ENCODE data around the gene TMEM170A. TPM values are rescaled to one million over a fixed set of nuclear protein-coding genes. Genes with fewer than 3 reads are reported as not detected.
"Not testable (repeated sequence)": the region's sequence is repeated elsewhere in the genome, so short reads cannot be mapped to it uniquely, and the experiment has no call there.

TMEM170A gene
- total RNA-seq, 1 experiment from 2014 or later, result 31.4 TPM

DNA sequence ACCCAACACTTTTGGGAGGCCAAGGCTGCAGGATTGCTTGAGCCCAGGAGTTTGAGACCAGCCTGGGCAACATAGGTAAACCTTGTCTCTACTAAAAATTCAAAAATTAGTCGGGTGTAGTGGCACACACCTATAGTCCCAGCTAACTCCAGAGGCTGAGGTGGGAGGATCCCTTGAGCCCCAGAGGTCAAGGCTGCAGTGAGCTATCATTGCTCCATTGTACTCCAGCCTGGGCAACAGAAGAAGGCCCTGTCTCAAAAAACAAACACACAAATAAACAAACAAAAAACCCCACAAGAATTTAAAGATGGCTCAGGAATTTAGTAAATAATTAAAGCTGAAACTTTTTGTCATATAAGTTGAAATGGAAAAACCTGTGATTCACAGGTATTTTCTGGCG is 2.3 kb upstream of the TMEM170A start:
- ChIA-PET POLR2A (ENCODE audit: unreplicated experiment) (no interaction called here), CTCF (no interaction called here)
- intact Hi-C loops (cut with micrococcal nuclease; ENCODE audit: unreplicated experiment), result loop anchor here (10.0 kb wide), 1 partner anchor 272 kb away; no protein-coding TSS in a partner anchor
- no peaks in the 10 kb centered on the region for H3K9me2 ChIP-seq (ENCODE audit: insufficient read depth)
- H2AFZ ChIP-seq, result no peak overlapping the region
- BruUV-seq (replicated peaks), result no TSS peak
- H3K27ac ChIP-seq, result no peak overlapping the region
- 0 out of 2 replicates have a peak, but pooled peaks cover under 1% of the 10 kb centered on the region for H3K36me3 ChIP-seq (ENCODE audit: low read depth)
- H4K20me1 ChIP-seq (ENCODE audit: insufficient read depth), result peaks cover 14% of the 10 kb centered on the region
- H3F3A ChIP-seq (ENCODE audit: insufficient read depth, low read depth), result peaks cover 9% of the 10 kb centered on the region; the same call in 1 of the 2 replicates
- TF ChIP-seq EZH2 (IDR thresholded peaks at IDR 0.05; ENCODE audit: low read depth), result no peak
- TF ChIP-seq, protein P1, sequence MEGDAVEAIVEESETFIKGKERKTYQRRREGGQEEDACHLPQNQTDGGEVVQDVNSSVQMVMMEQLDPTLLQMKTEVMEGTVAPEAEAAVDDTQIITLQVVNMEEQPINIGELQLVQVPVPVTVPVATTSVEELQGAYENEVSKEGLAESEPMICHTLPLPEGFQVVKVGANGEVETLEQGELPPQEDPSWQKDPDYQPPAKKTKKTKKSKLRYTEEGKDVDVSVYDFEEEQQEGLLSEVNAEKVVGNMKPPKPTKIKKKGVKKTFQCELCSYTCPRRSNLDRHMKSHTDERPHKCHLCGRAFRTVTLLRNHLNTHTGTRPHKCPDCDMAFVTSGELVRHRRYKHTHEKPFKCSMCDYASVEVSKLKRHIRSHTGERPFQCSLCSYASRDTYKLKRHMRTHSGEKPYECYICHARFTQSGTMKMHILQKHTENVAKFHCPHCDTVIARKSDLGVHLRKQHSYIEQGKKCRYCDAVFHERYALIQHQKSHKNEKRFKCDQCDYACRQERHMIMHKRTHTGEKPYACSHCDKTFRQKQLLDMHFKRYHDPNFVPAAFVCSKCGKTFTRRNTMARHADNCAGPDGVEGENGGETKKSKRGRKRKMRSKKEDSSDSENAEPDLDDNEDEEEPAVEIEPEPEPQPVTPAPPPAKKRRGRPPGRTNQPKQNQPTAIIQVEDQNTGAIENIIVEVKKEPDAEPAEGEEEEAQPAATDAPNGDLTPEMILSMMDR (conservative IDR thresholded peaks at IDR 0.05), result no peak
- H3K27me3 ChIP-seq (ENCODE audit: insufficient read depth, low read depth), result no peaks in the 10 kb centered on the region
- peaks cover 13% of the 10 kb centered on the region for H3K4me1 ChIP-seq (replicated peaks; ENCODE audit: insufficient read depth)
- DNase-seq, result no peak
- H3K79me2 ChIP-seq (ENCODE audit: low read depth), result peaks cover 23% of the 10 kb centered on the region
- no peak overlapping the region for H3K4me2 ChIP-seq
- H3K4me3 ChIP-seq, result no peak overlapping the region
- no peaks in the 10 kb centered on the region for H3K9me3 ChIP-seq (ENCODE audit: insufficient read depth, low read depth)

DNA sequence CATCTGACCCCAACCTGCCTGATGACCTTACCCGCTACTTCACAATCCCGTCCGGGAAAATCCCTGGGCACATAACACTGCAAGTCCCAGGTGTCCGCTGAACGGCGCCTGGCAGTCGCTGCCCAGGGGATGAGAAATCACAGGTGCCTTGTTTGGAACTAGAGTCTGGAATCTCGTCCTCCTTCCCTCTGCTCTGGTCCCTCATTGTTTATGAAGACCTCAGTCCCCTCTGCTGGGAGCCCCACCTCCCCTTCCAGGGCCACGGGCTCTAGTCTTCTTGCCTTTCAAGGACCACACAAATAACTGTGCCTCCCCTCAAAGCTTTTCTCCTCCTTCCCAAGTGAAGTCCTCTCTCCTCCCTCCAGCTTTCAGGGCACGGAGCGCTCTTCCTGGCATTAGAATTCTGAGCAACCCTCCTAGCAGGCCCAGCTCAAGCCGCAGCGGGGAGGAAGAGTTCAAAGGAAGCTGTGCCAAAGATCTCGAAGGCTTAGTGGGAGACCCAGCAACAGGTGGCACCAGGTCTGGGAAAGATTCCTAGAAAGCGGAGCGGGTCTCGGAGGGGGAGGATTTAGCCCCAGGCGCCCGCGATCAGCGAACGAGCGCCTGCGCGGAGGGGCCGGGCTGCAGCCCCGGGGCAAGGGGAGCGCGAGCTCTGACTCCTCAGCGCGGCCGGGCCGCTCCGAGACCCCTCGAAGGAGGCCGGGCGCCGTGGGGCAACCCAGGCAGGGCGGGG is 934 bp downstream of the TMEM170A start:
- peak overlapping the region; percentile 90 for H2AFZ ChIP-seq
- H3F3A ChIP-seq (ENCODE audit: insufficient read depth, low read depth); H3K9me2 ChIP-seq (ENCODE audit: insufficient read depth); H3K36me3 ChIP-seq (ENCODE audit: low read depth); H3K9me3 ChIP-seq (ENCODE audit: insufficient read depth, low read depth); H3K27ac ChIP-seq; H3K27me3 ChIP-seq (ENCODE audit: insufficient read depth, low read depth): not testable (repeated sequence)
- H3K79me2 ChIP-seq (ENCODE audit: low read depth), result peaks cover 55% of the 10 kb centered on the region
- H3K4me2 ChIP-seq, result peak overlapping the region; percentile 83
- ChIA-PET CTCF (interaction anchor here (0.5 to 0.7 kb wide), 4 partner anchors 28 to 766 kb away, joined by 3 to 4 read pairs (median 3); partner anchors contain the start of genes KARS1 and TERF2IP), POLR2A (ENCODE audit: unreplicated experiment) (interaction anchor here (0.6 kb wide), 2 partner anchors 42 to 227 kb away, joined by 3 to 4 read pairs; no protein-coding TSS in a partner anchor)
- TSS peak; percentile 61 for BruUV-seq (replicated peaks)
- intact Hi-C loops (cut with micrococcal nuclease; ENCODE audit: unreplicated experiment), result loop anchor here (1.0 to 10.0 kb wide), 4 partner anchors 29 to 269 kb away; partner anchors contain the start of gene ADAT1
- DNase-seq, result peak in 1 of 2 experiments; percentile 62
- peaks cover 27% of the 10 kb centered on the region for H4K20me1 ChIP-seq (ENCODE audit: insufficient read depth)
- H3K4me1 ChIP-seq (replicated peaks; ENCODE audit: insufficient read depth), result peaks cover 18% of the 10 kb centered on the region
- peak overlapping the region; percentile 61 for H3K4me3 ChIP-seq

DNA sequence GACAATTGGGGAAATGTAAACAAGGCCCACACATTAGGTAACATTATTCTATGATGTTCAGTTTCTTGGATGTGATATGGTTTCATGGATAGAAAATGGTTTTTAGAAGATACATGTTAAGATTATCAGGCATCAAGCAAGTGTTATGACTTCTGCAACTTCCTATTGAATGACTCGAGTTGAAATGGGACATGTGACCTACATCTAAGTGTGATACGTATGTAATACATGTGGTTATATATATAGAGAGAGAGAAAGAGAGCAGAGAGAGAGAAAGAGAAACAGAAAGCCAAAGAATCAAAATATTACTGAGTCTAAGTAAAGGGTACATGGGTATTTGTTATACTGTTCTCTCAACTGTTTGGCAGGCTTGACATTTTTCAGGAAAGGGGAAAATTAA is 1.7 kb downstream of the TMEM170A start:
- intact Hi-C loops (cut with micrococcal nuclease; ENCODE audit: unreplicated experiment), result loop anchor here (10.0 kb wide), 1 partner anchor 268 kb away; no protein-coding TSS in a partner anchor
- Histone ChIP-seq H3K27me3 (ENCODE audit: insufficient read depth, low read depth) (no peaks in the 10 kb centered on the region), H3K4me1 (replicated peaks; ENCODE audit: insufficient read depth) (peaks cover 18% of the 10 kb centered on the region), H3K36me3 (ENCODE audit: low read depth) (0 out of 2 replicates have a peak, but pooled peaks cover 6% of the 10 kb centered on the region), H3K9me3 (ENCODE audit: insufficient read depth, low read depth) (no peaks in the 10 kb centered on the region), H3F3A (ENCODE audit: insufficient read depth, low read depth) (peaks cover 5% of the 10 kb centered on the region; the same call in 1 of the 2 replicates), H3K4me3 (peak overlapping the region; percentile 61), H3K27ac (no peak overlapping the region), H2AFZ (no peak overlapping the region), H3K9me2 (ENCODE audit: insufficient read depth) (no peaks in the 10 kb centered on the region), H3K4me2 (peak overlapping the region; percentile 83), H3K79me2 (ENCODE audit: low read depth) (peaks cover 63% of the 10 kb centered on the region), H4K20me1 (ENCODE audit: insufficient read depth) (peaks cover 34% of the 10 kb centered on the region)
- DNase-seq, result no peak
- ChIA-PET POLR2A (ENCODE audit: unreplicated experiment) (no interaction called here), CTCF (no interaction called here)
- BruUV-seq (replicated peaks), result no TSS peak
- TF ChIP-seq, protein P1 (conservative IDR thresholded peaks at IDR 0.05), result no peak
- TF ChIP-seq EZH2 (IDR thresholded peaks at IDR 0.05; ENCODE audit: low read depth), result no peak
